Mesodermal cell (in vitro differentiated cells): ENCODE results near the gene SV2C.

Experiments used
- H3K27ac ChIP-seq: 2 replicates; pipeline ENCODE4 v1.7.0; 2013; ENCODE audit warnings: mild to moderate bottlenecking, low read depth, low read length, moderate library complexity; ENCODE audit not compliant: severe bottlenecking
- H3K36me3 ChIP-seq: 2 replicates; pipeline ENCODE4 v1.7.1; 2013; ENCODE audit warnings: mild to moderate bottlenecking, low read length, moderate library complexity; ENCODE audit not compliant: control insufficient read depth, insufficient read depth
- H3K4me1 ChIP-seq: one replicate; pipeline ENCODE4 v1.7.1; 2013; ENCODE audit warnings: mild to moderate bottlenecking, low read length; ENCODE audit not compliant: insufficient read depth, control insufficient read depth, poor library complexity, severe bottlenecking
- H3K4me3 ChIP-seq: 2 replicates; pipeline ENCODE4 v1.7.0; 2013; ENCODE audit warnings: low read length, control low read depth, mild to moderate bottlenecking; ENCODE audit not compliant: insufficient read depth, poor library complexity, severe bottlenecking; ENCODE audit errors: extremely low read depth
- H3K9me3 ChIP-seq: 2 replicates; pipeline ENCODE4 v1.7.1; 2013; ENCODE audit warnings: mild to moderate bottlenecking, low read length, moderate library complexity; ENCODE audit not compliant: control insufficient read depth
- WGBS, 2 experiments: methylation state at CpG; one replicate each; pipeline ENCODE4 v1.1.5; 2013; ENCODE audit warnings: missing lambda C conversion rate in 2 of 2; ENCODE audit not compliant: insufficient coverage in 2 of 2; 5-methylcytosine and 5-hydroxymethylcytosine counted together

SV2C gene

DNA sequence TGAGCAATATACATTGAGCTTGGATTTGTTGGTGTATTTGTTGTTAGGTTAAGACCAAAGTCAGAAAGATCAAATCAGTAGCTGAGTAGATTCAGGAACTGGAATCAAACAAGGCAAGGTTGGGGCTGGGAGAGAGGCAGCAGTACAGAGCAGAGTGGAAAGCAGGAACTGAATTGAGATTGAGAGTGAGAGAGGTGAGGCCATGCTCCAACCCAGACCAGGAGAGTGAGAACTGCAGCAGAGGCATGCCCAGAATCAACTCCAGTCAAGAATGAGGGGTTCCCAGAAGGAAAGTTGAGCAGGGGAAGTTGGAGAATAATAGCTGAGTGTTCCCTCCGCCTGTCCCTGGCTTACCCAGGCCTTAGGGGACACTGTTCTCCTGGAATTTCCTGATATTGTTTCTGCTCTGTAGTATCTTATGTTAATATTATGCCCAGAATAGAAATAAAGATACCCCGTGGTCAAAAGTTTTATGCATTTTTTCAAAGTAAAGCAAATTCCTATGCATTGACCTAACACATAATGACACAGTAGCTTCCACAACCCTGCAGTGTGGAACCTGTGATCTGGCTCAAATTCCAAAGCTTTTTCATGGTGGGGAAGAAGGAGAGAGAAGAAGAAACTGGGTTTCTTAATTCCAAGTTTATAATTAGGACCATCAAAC is 82.7 kb downstream of the SV2C start:
- no peaks in the 10 kb centered on the region for H3K4me1 ChIP-seq
- no peaks in the 10 kb centered on the region for H3K36me3 ChIP-seq
- H3K4me3 ChIP-seq: no peak overlapping the region
- 80% methylated on average over 1 of the region's 2 CpGs; no CpG with 5 or more reads in 1 of the 2 experiments for WGBS, 2 experiments
- H3K27ac ChIP-seq: no peak overlapping the region
- H3K9me3 ChIP-seq: no peaks in the 10 kb centered on the region

- Histone ChIP-seq H3K4me3 (no peak overlapping the region), H3K4me1 (no peaks in the 10 kb centered on the region), H3K36me3 (no peaks in the 10 kb centered on the region), H3K27ac (no peak overlapping the region), H3K9me3 (no peaks in the 10 kb centered on the region)
- WGBS, 2 experiments: 74 to 86% methylated on average over 2 to 3 of the region's 3 CpGs
Measured at GRCh38 chr5:76166886-76167576, 83.8 kb downstream of the SV2C start.

GRCh38 chr5:76169146-76169905 is 86.1 kb downstream of the SV2C start:
- Histone ChIP-seq H3K4me3 (no peak overlapping the region), H3K4me1 (no peaks in the 10 kb centered on the region), H3K36me3 (no peaks in the 10 kb centered on the region), H3K9me3 (no peaks in the 10 kb centered on the region), H3K27ac (no peak overlapping the region)
- 84 to 89% methylated on average over 5 to 6 of the region's 6 CpGs for WGBS, 2 experiments

DNA sequence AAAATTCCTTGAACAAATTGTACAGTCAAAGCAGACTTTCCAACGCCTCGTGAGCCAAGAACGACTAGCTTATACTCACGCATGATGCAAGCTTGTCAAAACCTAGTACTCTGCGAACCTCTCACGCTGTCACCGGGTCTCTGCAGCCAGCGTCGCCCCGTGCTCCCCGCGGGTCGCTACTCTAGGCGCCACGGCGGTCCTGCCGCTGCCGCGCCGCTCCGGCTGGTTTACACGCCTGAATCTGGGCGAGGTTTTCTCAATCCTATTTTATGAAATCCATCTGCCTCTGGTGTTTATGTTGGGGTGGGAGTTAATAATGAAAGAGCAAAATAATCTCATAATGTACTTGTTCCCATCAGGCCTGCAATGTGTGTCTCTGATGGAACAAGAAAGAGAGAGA is 90.9 kb downstream of the SV2C start:
- Histone ChIP-seq H3K36me3 (no peaks in the 10 kb centered on the region), H3K9me3 (no peaks in the 10 kb centered on the region), H3K27ac (no peak overlapping the region), H3K4me1 (peaks cover 2% of the 10 kb centered on the region), H3K4me3 (no peak overlapping the region)
- WGBS, 2 experiments: 96 to 98% methylated on average over 10 to 12 of the region's 23 CpGs

- H3K36me3 ChIP-seq: no peaks in the 10 kb centered on the region
- no peaks in the 10 kb centered on the region for H3K9me3 ChIP-seq
- H3K4me1 ChIP-seq: peaks cover 2% of the 10 kb centered on the region
- no peak overlapping the region for H3K4me3 ChIP-seq
- 29% methylated on average over 4 of the region's 6 CpGs; no CpG with 5 or more reads in 1 of the 2 experiments for WGBS, 2 experiments
- H3K27ac ChIP-seq: no peak overlapping the region
Measured at GRCh38 chr5:76175051-76175666, 92.0 kb downstream of the SV2C start.

DNA sequence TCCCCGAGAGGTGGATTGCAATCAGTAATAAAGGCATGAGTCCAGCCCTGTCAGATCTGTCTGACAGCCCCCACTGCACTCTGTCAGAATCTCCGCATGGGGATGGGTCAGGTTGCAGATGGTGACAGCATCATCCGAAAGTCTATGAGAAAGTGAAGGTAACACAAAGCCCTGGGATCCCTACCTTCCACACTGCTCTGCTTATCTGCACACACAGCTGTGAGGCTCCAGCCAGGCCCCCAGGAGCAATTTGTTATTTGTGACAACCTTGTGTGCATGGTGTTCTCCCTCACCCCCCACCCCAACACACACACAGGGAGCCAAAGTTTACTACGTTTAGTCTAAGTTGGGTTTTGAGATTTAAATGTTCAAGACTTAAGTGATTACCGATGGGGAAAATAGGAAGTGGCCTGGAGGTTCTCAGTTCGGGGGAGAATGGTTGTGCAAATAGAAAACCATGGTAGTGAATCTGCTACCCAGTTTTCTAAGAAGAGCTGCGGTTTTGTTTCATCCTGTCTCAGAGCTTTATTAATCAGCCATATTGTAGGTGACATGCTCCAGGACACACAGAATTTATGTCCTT is 92.7 kb downstream of the SV2C start:
- H3K9me3 ChIP-seq: no peaks in the 10 kb centered on the region
- WGBS, 2 experiments: 78 to 84% methylated on average over 4 to 5 of the region's 7 CpGs
- peaks cover 2% of the 10 kb centered on the region for H3K4me1 ChIP-seq
- H3K36me3 ChIP-seq: no peaks in the 10 kb centered on the region
- no peak overlapping the region for H3K27ac ChIP-seq
- no peak overlapping the region for H3K4me3 ChIP-seq

DNA sequence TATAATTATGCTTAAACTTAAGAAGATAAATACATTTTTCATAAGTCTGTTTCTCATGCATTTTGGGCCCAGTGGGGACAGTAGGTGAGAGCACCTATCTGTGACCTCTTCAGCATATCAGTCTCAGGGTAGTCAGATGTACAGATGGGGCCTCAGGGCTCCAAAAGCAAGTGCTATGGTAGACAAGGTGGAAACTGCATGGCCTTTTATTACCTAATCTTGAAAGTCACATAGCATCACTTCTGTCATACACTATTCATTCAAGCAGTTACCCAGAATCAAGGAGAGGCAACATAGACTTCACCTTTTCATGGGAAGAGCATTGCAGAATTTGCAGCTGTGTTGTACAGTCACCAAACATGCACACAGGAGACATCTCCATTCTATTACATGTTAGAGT is 94.8 kb downstream of the SV2C start:
- Histone ChIP-seq H3K9me3 (no peaks in the 10 kb centered on the region), H3K4me3 (no peak overlapping the region), H3K27ac (no peak overlapping the region), H3K4me1 (peaks cover 6% of the 10 kb centered on the region), H3K36me3 (no peaks in the 10 kb centered on the region)

DNA sequence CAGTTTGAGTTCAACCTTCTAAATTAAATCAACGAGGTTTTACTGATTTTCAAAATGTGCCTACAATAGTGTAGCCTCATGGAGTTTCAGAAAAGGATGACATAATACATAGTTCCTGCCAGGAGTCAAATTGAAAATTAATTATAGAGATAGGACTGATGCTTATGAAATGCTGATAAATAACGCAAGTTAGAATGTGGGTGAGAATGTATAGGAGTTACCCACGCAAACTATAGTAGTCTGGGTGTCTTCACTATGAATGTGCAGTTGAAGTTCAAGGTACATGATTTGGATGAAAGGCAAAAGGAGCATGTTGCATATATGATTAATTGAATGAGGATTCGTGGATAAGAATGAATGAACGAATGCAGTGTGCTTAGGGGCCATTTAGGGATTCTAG is 95.7 kb downstream of the SV2C start:
- no peak overlapping the region for H3K4me3 ChIP-seq
- WGBS, 2 experiments: 88 to 90% methylated on average over 4 to 5 of the region's 5 CpGs

GRCh38 chr5:76180814-76181805 is 97.9 kb downstream of the SV2C start:
- no peak overlapping the region for H3K27ac ChIP-seq
- no peaks in the 10 kb centered on the region for H3K36me3 ChIP-seq
- H3K4me1 ChIP-seq: peaks cover 4% of the 10 kb centered on the region
- 86 to 87% methylated on average over 5 to 6 of the region's 8 CpGs for WGBS, 2 experiments
- H3K9me3 ChIP-seq: no peaks in the 10 kb centered on the region
- H3K4me3 ChIP-seq: no peak overlapping the region

More for the DNA sequence above, 95.7 kb downstream of the SV2C start:
- H3K4me1 ChIP-seq: peaks cover 6% of the 10 kb centered on the region
- no peaks in the 10 kb centered on the region for H3K36me3 ChIP-seq
- no peak overlapping the region for H3K27ac ChIP-seq
- no peaks in the 10 kb centered on the region for H3K9me3 ChIP-seq

- no peak overlapping the region for H3K27ac ChIP-seq
- H3K4me3 ChIP-seq: no peak overlapping the region
- H3K9me3 ChIP-seq: peaks cover 4% of the 10 kb centered on the region
- H3K4me1 ChIP-seq: no peaks in the 10 kb centered on the region
- H3K36me3 ChIP-seq: no peaks in the 10 kb centered on the region
Measured at GRCh38 chr5:76187386-76187785, 104.2 kb downstream of the SV2C start.
